Suppressor macrophage treated with lipopolysaccharide for 1 hour (primary cell): ENCODE data around the gene CLDN12.

Experiments
- DNase-seq, 3 donors: peaks; one replicate each; pipeline ENCODE4 v3.0.0-alpha.2; 2020 to 2022

CLDN12 gene

GRCh38 chr7:90433221-90433620, 30.0 kb downstream of the CLDN12 start:
- DNase-seq: peak in 1 of 3 donors; percentile 6

DNA sequence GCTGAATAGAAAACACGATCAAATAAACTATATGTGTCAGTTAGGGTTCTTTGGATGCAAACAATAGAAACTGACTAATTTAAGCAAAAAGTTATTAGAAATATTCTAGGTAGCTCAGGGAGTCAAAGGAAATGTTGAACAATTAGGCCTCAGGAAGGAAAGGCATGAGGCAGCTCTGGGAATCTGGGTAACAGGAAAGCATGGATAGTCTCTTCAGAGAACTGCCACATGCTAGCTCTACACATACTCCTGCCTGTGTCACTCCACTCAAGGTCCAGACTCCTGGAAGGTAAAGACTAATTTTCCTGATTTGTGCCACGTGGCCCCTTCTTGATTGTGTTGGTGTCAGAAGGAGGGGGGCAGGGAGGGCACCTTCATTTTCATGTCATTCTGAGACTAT, 42.4 kb downstream of the CLDN12 start:
- no peak for DNase-seq

DNA sequence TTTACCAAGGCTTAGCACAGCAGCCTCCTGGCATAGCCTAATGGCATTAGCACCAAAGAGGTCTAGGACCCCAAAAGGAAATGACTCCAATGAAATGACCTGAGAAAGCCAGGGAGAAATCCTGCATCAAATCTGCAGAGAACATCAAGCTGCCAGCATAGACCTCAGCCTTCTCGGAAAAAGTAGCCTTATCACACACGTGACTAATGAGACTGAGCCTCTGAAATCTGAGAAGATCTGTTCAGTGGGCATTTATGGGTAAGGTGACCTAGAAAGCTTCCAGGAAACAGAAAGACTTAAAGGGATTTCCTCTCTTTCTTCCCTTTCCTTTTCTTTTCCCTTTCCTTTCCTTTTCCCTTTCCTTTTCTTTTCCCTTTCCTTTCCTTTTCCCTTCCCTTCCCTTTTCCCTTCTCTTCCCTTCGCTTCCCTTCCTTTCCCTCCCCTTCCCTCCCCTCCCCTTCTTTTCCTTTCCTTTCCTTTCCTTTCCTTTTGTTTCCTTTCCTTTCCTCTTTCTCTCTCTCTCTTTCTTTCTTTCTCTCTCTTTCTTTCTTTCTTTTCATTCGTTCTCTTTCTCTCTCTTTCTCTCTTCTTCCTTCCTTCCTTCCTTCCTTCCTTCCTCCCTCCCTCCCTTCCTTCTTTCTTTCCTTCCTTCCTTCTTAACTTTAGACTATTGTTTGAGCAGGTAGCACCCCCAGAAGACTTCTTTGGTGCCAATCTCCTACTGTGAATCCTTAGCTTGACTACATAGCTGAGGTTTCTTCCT, 43.1 kb downstream of the CLDN12 start:
- DNase-seq: no peak

- DNase-seq: no peak
These were observed 50.1 kb downstream of the CLDN12 start for GRCh38 chr7:90453259-90453891.

- no peak for DNase-seq
These were observed 50.7 kb downstream of the CLDN12 start for GRCh38 chr7:90453931-90454330.

GRCh38 chr7:90455163-90456030, 52.1 kb downstream of the CLDN12 start:
- DNase-seq: peak; percentile 47 to 79 (median 76)

GRCh38 chr7:90458104-90458503, 54.8 kb downstream of the CLDN12 start:
- no peak for DNase-seq

DNA sequence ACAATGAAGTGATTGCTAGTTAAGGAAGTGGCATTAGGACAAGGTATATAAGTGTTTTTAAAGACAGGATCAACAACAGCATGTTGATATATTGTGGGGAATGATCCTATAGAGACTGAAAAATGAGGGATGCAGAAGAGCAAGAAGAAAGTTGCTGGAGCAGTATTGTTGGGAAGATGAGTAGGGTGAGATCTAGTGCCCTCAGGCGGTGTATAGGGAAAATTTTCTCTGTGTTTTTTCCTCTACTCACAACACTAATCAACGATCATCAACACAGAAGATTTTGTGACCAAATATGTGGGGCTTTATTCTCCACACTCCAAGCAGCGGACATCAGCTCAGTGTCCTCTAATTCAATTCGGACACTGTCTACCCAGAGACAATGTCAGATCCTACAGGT, 56.6 kb downstream of the CLDN12 start:
- no peak for DNase-seq

- DNase-seq: peak; percentile 84 to 93 (median 90)
These were observed 58.0 kb downstream of the CLDN12 start for GRCh38 chr7:90461219-90461618.

DNA sequence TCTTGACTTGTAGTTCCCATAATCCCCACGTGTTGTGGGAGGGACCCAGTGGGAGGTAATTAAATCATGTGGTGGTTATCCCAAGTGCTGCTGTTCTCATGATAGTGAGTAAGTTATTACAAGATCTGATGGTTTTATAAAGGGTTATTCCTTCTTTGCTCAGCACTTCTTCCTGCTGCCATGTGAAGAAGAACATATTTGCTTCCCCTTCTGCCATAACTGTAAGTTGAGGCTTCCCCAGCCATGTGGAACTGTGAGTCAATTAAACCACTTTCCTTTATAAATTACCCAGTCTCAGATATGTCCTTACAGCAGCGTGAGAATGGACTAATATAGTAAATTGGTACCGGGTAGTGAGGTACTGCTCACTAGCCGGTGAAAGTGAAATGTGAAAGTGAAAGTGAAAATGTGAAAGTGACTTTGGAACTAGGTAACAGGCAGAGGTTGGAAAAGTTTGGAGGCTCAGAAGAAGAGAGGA, 59.9 kb downstream of the CLDN12 start:
- peak; percentile 60 to 90 (median 83) for DNase-seq
